GM12891 (cell line): ENCODE results near the gene USP12.

ENCODE experiments used
- DNase-seq: peaks from one replicate; pipeline ENCODE4 v3.0.0; 2011; ENCODE audit warnings: low spot score; ENCODE audit not compliant: insufficient read length
- FAIRE-seq: peaks from 2 replicates; lab custom pipeline; 2011; peaks lifted over from hg19 to GRCh38; lab: Jason Lieb, UNC
- PAX5 ChIP-seq: IDR thresholded peaks from 2 replicates; pipeline ENCODE4 v1.6.1; 2011; ENCODE audit warnings: low read length, moderate library complexity, mild to moderate bottlenecking; ENCODE audit not compliant: insufficient read depth, severe bottlenecking
- POLR2A ChIP-seq: IDR thresholded peaks from 2 replicates; pipeline ENCODE4 v1.6.1; 2011; ENCODE audit warnings: low read depth, low read length, control low read depth
- POLR2AphosphoS5 ChIP-seq: IDR thresholded peaks from 2 replicates; pipeline ENCODE4 v1.6.1; 2011; ENCODE audit warnings: low read depth, low read length, control low read depth
- POU2F2 ChIP-seq: IDR thresholded peaks from 2 replicates; pipeline ENCODE4 v1.6.1; 2011; ENCODE audit warnings: low read depth, mild to moderate bottlenecking, control low read depth, low read length, moderate library complexity
- SPI1 ChIP-seq: IDR thresholded peaks from 2 replicates; pipeline ENCODE4 v1.6.1; 2011; ENCODE audit warnings: low read depth, low read length, control low read depth
- TAF1 ChIP-seq: IDR thresholded peaks from 2 replicates; pipeline ENCODE4 v1.6.1; 2011; ENCODE audit warnings: low read depth, low read length, control low read depth

The USP12 gene

DNA sequence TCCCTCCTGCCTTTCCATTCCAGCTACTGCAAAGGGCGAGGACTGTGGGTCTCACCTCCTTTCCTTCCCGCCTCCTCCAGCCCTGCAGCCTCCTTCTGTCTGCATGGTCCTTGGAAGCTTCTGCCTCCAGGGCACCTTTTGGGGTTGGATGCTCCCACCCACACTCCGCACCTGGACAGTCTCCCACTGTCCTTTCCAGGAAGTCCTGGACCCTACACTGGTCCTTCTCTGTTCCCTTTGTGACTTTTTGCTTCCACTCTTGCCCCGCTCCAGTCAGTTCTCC is 130.8 kb downstream of the USP12 start:
- no peak for DNase-seq
- no peak for FAIRE-seq
- TF ChIP-seq PAX5 = no peak
- no peak for TF ChIP-seq SPI1
- no peak for TF ChIP-seq POU2F2

DNA sequence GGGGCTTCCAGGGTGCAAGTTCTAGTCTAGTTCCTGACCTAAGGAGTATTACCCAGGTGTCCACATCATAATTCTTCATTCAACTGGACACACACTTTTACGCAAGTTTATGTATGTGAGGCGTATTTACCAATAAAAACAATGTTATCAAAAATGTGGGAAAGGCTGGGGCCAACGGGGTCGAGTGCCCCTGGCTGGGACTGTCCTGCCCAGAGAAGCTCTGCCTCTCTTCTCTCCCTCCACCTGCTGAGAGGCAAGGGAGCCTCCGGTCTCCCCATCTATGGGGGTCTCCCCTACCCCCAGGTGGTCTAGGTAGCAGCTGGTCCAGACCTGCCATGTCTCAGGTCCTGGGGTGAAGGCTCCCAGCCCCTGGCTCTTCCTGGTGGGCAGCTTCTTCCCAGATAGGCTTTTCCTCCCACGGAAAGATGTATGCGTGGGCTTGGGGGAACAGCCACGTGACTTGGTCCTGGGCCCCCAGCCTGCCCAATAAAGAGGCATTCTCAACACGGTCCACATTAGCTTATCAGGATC is 132.4 kb downstream of the USP12 start:
- no peak for FAIRE-seq
- TF ChIP-seq TAF1 = no peak
- TF ChIP-seq SPI1 = no peak
- no peak for TF ChIP-seq POU2F2
- no peak for TF ChIP-seq POLR2A
- TF ChIP-seq PAX5 = no peak
- TF ChIP-seq POLR2AphosphoS5 = no peak
- DNase-seq = no peak

DNA sequence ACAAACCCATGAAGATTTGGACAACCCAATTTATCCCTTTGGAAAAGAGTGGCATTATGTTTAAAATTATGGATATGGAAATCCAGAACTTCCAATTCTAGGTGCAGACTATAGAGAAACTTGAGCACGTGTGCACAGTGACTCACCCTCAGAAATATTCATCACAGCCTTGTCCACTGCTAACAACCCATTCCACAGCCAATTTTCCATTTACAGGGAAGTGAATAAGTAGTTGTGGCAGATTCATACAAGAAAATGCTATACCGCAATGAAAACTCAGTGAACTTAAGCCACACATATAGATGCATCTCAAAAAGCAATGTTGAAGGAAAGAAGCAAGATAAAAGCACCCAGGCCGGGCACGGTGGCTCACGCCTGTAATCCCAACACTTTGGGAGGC is 133.3 kb downstream of the USP12 start:
- FAIRE-seq (no peak), DNase-seq (no peak)
- TF ChIP-seq POU2F2 = no peak
- TF ChIP-seq POLR2A = no peak
- no peak for TF ChIP-seq PAX5
- no peak for TF ChIP-seq POLR2AphosphoS5
- TF ChIP-seq SPI1 = no peak
- no peak for TF ChIP-seq TAF1

DNA sequence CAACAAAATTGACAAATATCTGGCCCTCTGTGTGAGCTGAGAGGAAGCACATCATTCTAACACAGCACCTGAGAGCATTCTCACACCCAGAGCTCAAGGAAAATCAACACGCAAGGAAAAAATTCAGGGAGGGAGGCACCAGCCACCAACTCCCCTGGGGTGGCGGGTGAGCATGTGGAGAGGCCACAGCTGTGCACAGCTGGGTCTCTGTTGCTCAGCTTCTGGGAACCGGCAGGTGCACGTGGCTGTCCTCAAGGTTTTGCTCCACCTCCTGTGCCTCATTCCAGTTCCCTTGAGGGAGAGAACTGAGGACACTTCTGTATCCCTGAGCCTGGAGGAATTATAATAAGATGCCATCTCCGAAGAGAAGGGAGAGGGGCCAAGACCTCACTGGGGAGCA is 134.0 kb downstream of the USP12 start:
- DNase-seq (no peak), FAIRE-seq (no peak)
- TF ChIP-seq POLR2AphosphoS5 (no peak), POU2F2 (no peak), SPI1 (no peak), POLR2A (no peak), PAX5 (no peak), TAF1 (no peak)

DNA sequence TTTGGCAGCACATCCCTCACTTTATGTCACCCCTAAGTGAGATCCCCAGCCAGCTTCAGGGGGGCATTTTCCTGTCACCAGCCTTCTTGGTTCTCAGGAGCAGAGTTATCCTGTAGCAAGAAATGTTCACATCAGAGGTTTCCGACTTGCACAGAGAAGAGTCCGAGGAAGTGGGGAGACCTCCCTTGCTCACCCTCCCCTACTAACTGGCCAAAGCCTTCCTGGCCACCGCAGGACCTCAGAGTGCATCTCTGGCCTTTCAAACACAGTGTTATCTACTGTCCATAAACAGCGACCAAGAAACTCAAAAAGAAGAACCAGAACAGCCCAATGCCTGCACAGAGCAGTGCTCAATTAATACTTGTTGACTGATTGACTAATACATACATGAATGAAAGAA is 134.4 kb downstream of the USP12 start:
- FAIRE-seq (no peak), DNase-seq (no peak)
- TF ChIP-seq PAX5 (no peak), POU2F2 (no peak), POLR2A (no peak), TAF1 (no peak), POLR2AphosphoS5 (no peak), SPI1 (no peak)

DNA sequence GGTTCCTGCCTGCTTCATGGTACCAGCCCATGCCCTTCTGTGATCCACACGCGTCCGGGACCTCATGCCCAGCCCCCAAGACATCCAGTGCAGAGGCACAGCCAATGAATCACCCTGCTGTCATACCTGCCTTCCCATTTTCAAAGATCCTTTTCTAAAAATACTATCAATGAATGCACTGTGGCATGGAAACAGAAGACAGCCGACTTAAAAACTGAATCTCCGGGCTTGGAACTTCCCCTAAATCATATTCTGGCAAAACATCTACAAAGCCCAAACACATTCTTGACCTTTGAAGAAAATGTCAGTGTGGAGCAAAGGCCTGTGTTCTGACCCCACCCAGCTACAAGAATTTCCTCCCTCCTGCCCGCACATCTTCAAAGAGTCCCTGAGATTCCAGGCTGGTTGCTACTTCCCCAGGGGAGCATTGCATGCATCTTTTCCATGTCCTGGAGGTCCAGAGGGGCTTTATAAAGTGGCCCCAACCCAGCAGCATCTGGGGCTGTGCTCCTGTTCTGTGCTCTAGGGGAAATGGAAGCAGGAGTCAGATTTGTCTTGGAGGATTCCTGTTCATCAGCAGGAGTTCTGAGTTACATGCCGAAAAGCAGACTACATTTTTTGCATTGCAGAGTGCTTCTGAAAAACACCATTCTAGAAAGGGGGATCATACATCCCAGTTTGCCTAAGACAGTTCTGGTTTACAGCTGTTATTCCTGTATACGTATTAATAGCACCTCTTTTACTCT is 135.2 kb downstream of the USP12 start:
- FAIRE-seq (no peak), DNase-seq (no peak)
- no peak for TF ChIP-seq POLR2A
- TF ChIP-seq SPI1 = no peak
- no peak for TF ChIP-seq PAX5
- no peak for TF ChIP-seq TAF1
- TF ChIP-seq POLR2AphosphoS5 = no peak
- TF ChIP-seq POU2F2 = no peak

DNA sequence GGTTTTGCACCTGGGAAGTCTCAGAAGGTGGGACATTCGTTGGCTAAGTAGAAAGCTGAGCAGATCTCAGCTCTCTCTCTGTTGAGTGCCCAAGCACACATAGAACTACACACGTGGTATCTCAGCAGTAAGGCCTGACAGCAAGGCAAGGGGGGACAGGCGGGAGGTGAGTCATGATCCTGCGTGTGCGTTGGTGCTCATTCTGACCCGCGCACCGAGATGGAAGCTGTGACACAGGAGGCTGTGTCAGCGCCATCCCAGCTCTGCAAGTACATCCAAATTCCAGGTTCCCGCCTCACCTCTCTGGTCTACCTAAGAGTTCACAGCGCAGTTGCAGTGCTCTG is 135.7 kb downstream of the USP12 start:
- TF ChIP-seq POU2F2 = no peak
- TF ChIP-seq TAF1 = no peak
- no peak for TF ChIP-seq PAX5
- no peak for TF ChIP-seq POLR2A
- no peak for TF ChIP-seq POLR2AphosphoS5
- TF ChIP-seq SPI1 = no peak
- FAIRE-seq = no peak

DNA sequence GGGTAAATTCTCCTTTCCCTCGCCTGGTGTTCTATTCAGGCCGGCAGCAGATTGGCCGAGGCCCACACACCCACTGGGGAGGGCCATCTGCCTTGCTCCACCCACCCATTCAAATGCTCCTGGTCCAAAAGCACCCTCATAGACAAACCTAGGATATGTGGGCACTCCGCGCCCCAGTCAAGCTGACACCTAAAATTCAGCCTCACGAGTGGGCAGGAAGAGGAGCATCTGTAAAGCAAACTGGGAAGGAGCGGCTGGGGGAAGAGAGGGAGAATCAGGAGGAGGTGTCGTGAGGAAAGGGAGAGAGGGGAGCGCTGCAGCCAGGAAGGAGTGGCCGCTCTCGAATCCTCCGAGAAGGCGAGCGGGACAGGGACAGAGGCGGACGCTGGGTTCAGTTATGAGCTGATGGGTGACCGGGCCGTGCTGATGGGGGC is 136.9 kb downstream of the USP12 start:
- DNase-seq (no peak), FAIRE-seq (no peak)
- TF ChIP-seq PAX5 (no peak), SPI1 (no peak), TAF1 (no peak), POLR2AphosphoS5 (no peak)

More for the DNA sequence above, 135.7 kb downstream of the USP12 start:
- DNase-seq = no peak

DNA sequence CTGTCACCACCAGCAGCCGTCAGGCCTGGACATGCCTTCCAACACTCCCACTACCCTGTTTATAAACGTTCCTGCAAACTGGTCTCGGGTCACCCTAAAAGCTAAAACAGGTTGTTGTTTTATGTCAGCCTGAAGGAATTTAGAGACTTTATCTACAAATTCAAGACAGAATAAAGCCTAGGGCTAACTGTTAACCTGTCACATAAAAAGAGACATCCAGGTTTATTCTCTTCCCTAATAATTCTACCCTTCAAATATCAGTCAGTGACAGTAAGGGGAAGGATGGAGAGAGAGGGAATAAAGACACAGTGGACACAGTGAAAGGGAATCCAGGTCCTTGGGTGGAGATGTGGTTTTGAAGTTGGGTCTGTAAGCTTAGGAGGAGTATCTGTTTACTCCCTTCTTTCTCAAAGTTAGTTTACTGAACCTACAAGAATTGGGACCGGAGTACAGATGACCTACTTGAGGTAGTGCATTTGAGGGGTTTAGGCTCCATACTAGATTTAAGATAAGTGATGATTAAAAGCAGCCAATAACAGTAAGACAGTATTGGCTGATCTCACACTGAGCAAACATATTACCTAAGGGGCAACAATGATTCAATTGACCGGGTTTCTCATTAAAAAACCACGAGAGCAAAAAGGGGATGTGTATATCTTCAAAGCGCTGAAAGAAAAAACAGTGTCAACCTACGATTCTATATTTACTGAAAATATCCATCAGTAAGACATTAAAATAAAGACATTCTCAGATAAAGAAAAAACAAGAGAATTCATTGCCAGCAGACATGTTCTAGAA is 142.7 kb downstream of the USP12 start:
- peak; percentile 23 for FAIRE-seq
- no peak for DNase-seq

More for the DNA sequence above, 142.7 kb downstream of the USP12 start:
- TF ChIP-seq TAF1 (no peak), SPI1 (no peak), POU2F2 (no peak)
